ENCODE measurements around the gene RIT2. TPM values are rescaled to one million over a fixed set of nuclear protein-coding genes. Genes with fewer than 3 reads are reported as not detected.

The RIT2 gene
- total RNA-seq, 1 donor from 2014 or later, result not detected

DNA sequence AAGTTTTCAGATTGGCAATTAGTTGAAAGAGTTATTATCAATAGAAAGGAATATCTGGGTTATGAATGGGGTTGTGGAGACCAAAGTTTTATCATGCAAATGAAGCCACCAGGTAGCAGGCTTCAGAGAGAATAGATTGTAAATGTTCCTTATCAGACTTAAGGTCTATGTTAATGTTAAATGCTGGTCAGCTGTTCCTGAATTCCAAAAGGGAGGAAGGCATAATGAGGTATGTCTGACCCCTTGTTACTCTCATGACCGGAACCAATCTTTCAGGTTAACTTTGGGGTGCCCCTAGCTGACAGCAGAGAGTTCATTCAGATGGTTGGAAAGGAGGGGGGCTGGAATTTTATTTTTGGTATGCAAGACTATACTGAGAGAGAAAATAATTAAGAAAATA lies 47.9 kb downstream of the RIT2 start:
- peaks cover 10% of the 10 kb centered on the region for H3K4me1 Mint-ChIP-seq (ENCODE audit: unreplicated experiment)
- no peak overlapping the region for H3K4me3 Mint-ChIP-seq (ENCODE audit: unreplicated experiment)
- no peaks in the 10 kb centered on the region for H3K9me3 Mint-ChIP-seq (ENCODE audit: unreplicated experiment)
- DNase-seq (ENCODE audit: low spot score), result no peak
- H3K27ac Mint-ChIP-seq (ENCODE audit: unreplicated experiment), result no peak overlapping the region
- no peaks in the 10 kb centered on the region for H3K36me3 Mint-ChIP-seq (ENCODE audit: low read depth, unreplicated experiment)
- TF ChIP-seq, protein P1, sequence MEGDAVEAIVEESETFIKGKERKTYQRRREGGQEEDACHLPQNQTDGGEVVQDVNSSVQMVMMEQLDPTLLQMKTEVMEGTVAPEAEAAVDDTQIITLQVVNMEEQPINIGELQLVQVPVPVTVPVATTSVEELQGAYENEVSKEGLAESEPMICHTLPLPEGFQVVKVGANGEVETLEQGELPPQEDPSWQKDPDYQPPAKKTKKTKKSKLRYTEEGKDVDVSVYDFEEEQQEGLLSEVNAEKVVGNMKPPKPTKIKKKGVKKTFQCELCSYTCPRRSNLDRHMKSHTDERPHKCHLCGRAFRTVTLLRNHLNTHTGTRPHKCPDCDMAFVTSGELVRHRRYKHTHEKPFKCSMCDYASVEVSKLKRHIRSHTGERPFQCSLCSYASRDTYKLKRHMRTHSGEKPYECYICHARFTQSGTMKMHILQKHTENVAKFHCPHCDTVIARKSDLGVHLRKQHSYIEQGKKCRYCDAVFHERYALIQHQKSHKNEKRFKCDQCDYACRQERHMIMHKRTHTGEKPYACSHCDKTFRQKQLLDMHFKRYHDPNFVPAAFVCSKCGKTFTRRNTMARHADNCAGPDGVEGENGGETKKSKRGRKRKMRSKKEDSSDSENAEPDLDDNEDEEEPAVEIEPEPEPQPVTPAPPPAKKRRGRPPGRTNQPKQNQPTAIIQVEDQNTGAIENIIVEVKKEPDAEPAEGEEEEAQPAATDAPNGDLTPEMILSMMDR (IDR thresholded peaks at IDR 0.05; ENCODE audit: unreplicated experiment), result no peak
- H3K27me3 Mint-ChIP-seq (ENCODE audit: unreplicated experiment), result peaks cover 1% of the 10 kb centered on the region

DNA sequence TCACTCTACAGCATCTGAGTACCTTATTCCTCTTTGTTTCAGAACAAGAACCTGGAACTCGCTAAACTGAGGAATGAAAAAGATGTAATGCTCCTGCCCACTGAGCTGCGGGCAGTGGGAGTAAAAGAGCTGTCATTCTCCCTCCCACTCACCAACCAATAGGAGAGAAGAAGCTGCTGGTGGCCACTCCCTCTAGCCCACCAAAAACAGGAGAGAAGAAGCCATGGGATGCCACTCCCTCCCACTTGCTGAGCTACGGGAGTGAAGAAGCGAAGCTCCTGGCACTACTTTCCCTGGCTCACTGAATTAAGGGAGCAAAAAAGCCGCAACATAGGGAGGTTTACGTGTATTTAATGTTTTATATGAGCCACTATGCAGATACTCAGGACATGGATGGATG lies 53.7 kb downstream of the RIT2 start:
- H3K27ac Mint-ChIP-seq (ENCODE audit: unreplicated experiment), result no peak overlapping the region
- no peaks in the 10 kb centered on the region for H3K36me3 Mint-ChIP-seq (ENCODE audit: low read depth, unreplicated experiment)
- H3K9me3 Mint-ChIP-seq (ENCODE audit: unreplicated experiment), result no peaks in the 10 kb centered on the region
- peaks cover 1% of the 10 kb centered on the region for H3K27me3 Mint-ChIP-seq (ENCODE audit: unreplicated experiment)
- TF ChIP-seq, protein P1 (IDR thresholded peaks at IDR 0.05; ENCODE audit: unreplicated experiment), result no peak
- no peaks in the 10 kb centered on the region for H3K4me1 Mint-ChIP-seq (ENCODE audit: unreplicated experiment)
- no peak overlapping the region for H3K4me3 Mint-ChIP-seq (ENCODE audit: unreplicated experiment)
- no peak for DNase-seq (ENCODE audit: low spot score)

DNA sequence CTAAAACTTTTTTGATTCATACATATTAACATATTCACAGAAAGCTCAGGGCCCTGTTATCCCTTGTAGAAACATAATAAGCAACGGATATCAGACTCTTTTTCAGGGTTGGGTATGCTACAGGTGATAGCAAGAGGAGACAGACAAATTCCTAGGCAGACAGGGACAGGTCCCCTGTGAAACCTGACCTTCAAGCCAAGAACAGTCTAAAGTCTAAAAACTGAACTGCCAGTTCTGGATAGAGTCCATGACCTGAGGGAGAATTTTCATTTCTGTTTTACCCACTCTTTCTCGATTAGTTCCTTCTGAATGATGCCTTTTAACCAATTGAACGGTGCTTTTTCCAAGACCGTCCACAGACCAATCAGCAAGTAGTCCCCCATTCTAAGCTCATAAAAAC lies 54.2 kb downstream of the RIT2 start:
- DNase-seq (ENCODE audit: low spot score), result no peak
- Mint-ChIP-seq H3K27ac (ENCODE audit: unreplicated experiment) (no peak overlapping the region), H3K4me1 (ENCODE audit: unreplicated experiment) (no peaks in the 10 kb centered on the region), H3K4me3 (ENCODE audit: unreplicated experiment) (no peak overlapping the region), H3K9me3 (ENCODE audit: unreplicated experiment) (no peaks in the 10 kb centered on the region), H3K27me3 (ENCODE audit: unreplicated experiment) (peaks cover 1% of the 10 kb centered on the region), H3K36me3 (ENCODE audit: low read depth, unreplicated experiment) (no peaks in the 10 kb centered on the region)
- TF ChIP-seq, protein P1 (IDR thresholded peaks at IDR 0.05; ENCODE audit: unreplicated experiment), result no peak

DNA sequence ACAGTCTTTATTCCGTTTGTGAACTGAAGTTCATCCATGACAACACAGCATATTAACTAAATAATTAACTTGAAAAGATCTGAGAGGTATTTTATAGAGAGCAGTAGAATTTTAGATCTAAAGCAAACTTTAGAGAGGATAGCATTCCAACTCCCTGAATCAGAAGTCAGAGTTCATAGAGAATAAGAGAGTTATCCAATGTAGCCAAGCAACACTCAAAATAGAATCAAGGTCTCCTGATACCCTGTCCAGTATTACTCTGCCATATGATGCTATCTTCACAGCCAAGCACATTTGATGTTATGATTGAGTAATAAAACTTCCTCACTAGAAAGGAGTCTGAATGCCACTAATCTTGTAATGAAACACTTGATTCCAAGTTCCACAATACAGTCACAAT lies 55.5 kb downstream of the RIT2 start:
- H3K27me3 Mint-ChIP-seq (ENCODE audit: unreplicated experiment), result peaks cover 1% of the 10 kb centered on the region
- no peak for DNase-seq (ENCODE audit: low spot score)
- no peak overlapping the region for H3K4me3 Mint-ChIP-seq (ENCODE audit: unreplicated experiment)
- no peak overlapping the region for H3K27ac Mint-ChIP-seq (ENCODE audit: unreplicated experiment)
- TF ChIP-seq, protein P1 (IDR thresholded peaks at IDR 0.05; ENCODE audit: unreplicated experiment), result no peak
- H3K9me3 Mint-ChIP-seq (ENCODE audit: unreplicated experiment), result no peaks in the 10 kb centered on the region
- H3K36me3 Mint-ChIP-seq (ENCODE audit: low read depth, unreplicated experiment), result no peaks in the 10 kb centered on the region
- no peaks in the 10 kb centered on the region for H3K4me1 Mint-ChIP-seq (ENCODE audit: unreplicated experiment)

DNA sequence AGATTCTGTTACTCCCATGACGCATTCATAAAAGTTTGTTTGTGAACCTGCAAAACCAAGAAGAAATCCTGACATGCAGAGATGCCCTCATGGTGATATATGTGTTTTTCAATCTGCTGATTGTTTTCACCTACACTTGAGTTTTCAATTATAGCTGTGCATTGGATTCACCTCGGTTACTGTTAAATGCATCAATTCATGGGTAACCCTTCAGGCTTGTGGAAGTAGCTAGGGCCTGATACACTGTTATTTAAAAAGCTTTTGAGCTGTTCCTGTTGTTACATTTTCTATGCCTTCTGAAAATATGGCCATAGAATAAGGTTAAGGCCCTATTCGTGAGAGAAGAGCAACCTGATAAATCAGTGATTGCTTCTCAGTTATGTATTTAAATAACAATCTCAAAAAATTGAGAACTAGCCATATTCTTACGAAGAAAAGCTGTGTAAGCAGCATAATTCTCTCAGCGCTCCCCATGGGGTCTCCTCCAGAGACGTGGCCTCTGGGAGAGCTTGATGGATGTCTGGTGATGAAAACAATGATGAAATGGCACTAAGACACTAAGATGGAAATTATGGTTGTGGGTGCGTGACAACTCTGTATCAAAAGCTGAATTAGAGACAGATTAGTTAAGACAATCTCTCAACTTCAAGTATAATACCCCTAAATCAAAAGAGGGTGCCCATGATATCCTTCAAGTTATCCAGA lies 60.5 kb downstream of the RIT2 start:
- no peaks in the 10 kb centered on the region for H3K4me1 Mint-ChIP-seq (ENCODE audit: unreplicated experiment)
- TF ChIP-seq, protein P1 (IDR thresholded peaks at IDR 0.05; ENCODE audit: unreplicated experiment), result no peak
- no peaks in the 10 kb centered on the region for H3K36me3 Mint-ChIP-seq (ENCODE audit: low read depth, unreplicated experiment)
- no peaks in the 10 kb centered on the region for H3K27me3 Mint-ChIP-seq (ENCODE audit: unreplicated experiment)
- H3K4me3 Mint-ChIP-seq (ENCODE audit: unreplicated experiment), result no peak overlapping the region
- H3K9me3 Mint-ChIP-seq (ENCODE audit: unreplicated experiment), result no peaks in the 10 kb centered on the region
- DNase-seq (ENCODE audit: low spot score), result no peak
- no peak overlapping the region for H3K27ac Mint-ChIP-seq (ENCODE audit: unreplicated experiment)
